GM23338 (cell line): Measurements from ENCODE around the gene OR2AJ1. TPM values are rescaled to one million over a fixed set of nuclear protein-coding genes. Genes with fewer than 3 reads are reported as not detected.

Source experiments
- polyA plus RNA-seq: library from polyadenylated mRNA; unstranded; fragments of >200 nt; fragmentation: Nextera tagmentation; extraction: Ambion mirVana; gene quantifications from 2 replicates; pipeline ENCODE4 v1.2.1, GENCODE V29; 2016
- total RNA-seq: library from RNA; depleted of rRNA; stranded (reverse); fragments of >200 nt; shearing (Covaris generic); gene quantifications from 2 replicates; pipeline ENCODE4 v1.2.3, GENCODE V29; 2014; rRNA removed

Gene OR2AJ1
- total and polyA plus RNA-seq, 2 experiments from 2014 or later, result not detected

Other genes with a start within 250 kb of the OR2AJ1 start
- not detected in 2 replicates for gene OR13G1, start 245.2 kb upstream of the OR2AJ1 start, total RNA-seq
- not detected in 2 replicates for gene OR13G1, start 245.2 kb upstream of the OR2AJ1 start, polyA plus RNA-seq
- gene OR6F1, start 208.2 kb upstream of the OR2AJ1 start, total RNA-seq, result not detected in 2 replicates
- gene OR6F1, start 208.2 kb upstream of the OR2AJ1 start, polyA plus RNA-seq, result not detected in 2 replicates
- gene OR14K1, start 186.3 kb upstream of the OR2AJ1 start, total RNA-seq, result 0.31 TPM in 1 of 2 replicates, not detected in the other
- not detected in 2 replicates for gene OR14K1, start 186.3 kb upstream of the OR2AJ1 start, polyA plus RNA-seq
- gene OR14A2, start 176.7 kb upstream of the OR2AJ1 start, total RNA-seq, result not detected in 2 replicates
- gene OR14A2, start 176.7 kb upstream of the OR2AJ1 start, polyA plus RNA-seq, result 0.60 TPM in 1 of 2 replicates, not detected in the other
- not detected in 2 replicates for gene OR1C1, start 164.3 kb upstream of the OR2AJ1 start, total RNA-seq
- gene OR1C1, start 164.3 kb upstream of the OR2AJ1 start, polyA plus RNA-seq, result 0.21 TPM in 1 of 2 replicates, not detected in the other
- not detected in 2 replicates for gene OR14A16, start 100.8 kb upstream of the OR2AJ1 start, total RNA-seq
- 0.21 and 0.34 TPM in 2 replicates for gene OR14A16, start 100.8 kb upstream of the OR2AJ1 start, polyA plus RNA-seq
- not detected in 2 replicates for gene OR11L1, start 83.0 kb upstream of the OR2AJ1 start, total RNA-seq
- not detected in 2 replicates for gene OR11L1, start 83.0 kb upstream of the OR2AJ1 start, polyA plus RNA-seq
- 3.4 and 4.3 TPM in 2 replicates for gene TRIM58, start 67.7 kb upstream of the OR2AJ1 start, total RNA-seq
- 1.6 and 2.4 TPM in 2 replicates for gene TRIM58, start 67.7 kb upstream of the OR2AJ1 start, polyA plus RNA-seq
- 0.45 and 1.9 TPM in 2 replicates for gene OR2W3, start 29.3 kb upstream of the OR2AJ1 start, total RNA-seq
- gene OR2W3, start 29.3 kb upstream of the OR2AJ1 start, polyA plus RNA-seq, result 0.31 TPM in 1 of 2 replicates, not detected in the other
- gene OR2T8, start 4.6 kb upstream of the OR2AJ1 start, total RNA-seq, result not detected in 2 replicates
- 0.40 TPM in 1 of 2 replicates, not detected in the other for gene OR2T8, start 4.6 kb upstream of the OR2AJ1 start, polyA plus RNA-seq
- not detected in 2 replicates for gene OR2L8, start 24.0 kb downstream of the OR2AJ1 start, total RNA-seq
- gene OR2L8, start 24.0 kb downstream of the OR2AJ1 start, polyA plus RNA-seq, result not detected in 2 replicates
- 0.35 TPM in 1 of 2 replicates, not detected in the other for gene OR2AK2, start 40.3 kb downstream of the OR2AJ1 start, total RNA-seq
- gene OR2AK2, start 40.3 kb downstream of the OR2AJ1 start, polyA plus RNA-seq, result not detected in 2 replicates
- gene OR2L5, start 88.8 kb downstream of the OR2AJ1 start, total RNA-seq, result not detected in 2 replicates
- not detected in 2 replicates for gene OR2L5, start 88.8 kb downstream of the OR2AJ1 start, polyA plus RNA-seq
- 0.07 TPM in 1 of 2 replicates, not detected in the other for gene OR2L2, start 105.2 kb downstream of the OR2AJ1 start, total RNA-seq
- 0.05 and 0.06 TPM in 2 replicates for gene OR2L2, start 105.2 kb downstream of the OR2AJ1 start, polyA plus RNA-seq
- gene OR2L3, start 121.9 kb downstream of the OR2AJ1 start, total RNA-seq, result not detected in 2 replicates
- gene OR2L3, start 121.9 kb downstream of the OR2AJ1 start, polyA plus RNA-seq, result not detected in 2 replicates
- gene OR2L13, start 170.3 kb downstream of the OR2AJ1 start, total RNA-seq, result not detected in 2 replicates
- gene OR2L13, start 170.3 kb downstream of the OR2AJ1 start, polyA plus RNA-seq, result not detected in 2 replicates
- gene OR2M5, start 220.3 kb downstream of the OR2AJ1 start, total RNA-seq, result not detected in 2 replicates
- gene OR2M5, start 220.3 kb downstream of the OR2AJ1 start, polyA plus RNA-seq, result not detected in 2 replicates
- not detected in 2 replicates for gene OR2M2, start 249.9 kb downstream of the OR2AJ1 start, total RNA-seq
- not detected in 2 replicates for gene OR2M2, start 249.9 kb downstream of the OR2AJ1 start, polyA plus RNA-seq